HEK293 (cell line): ENCODE results near the gene HSPB6.

Experiments used
- BCL11B ChIP-seq: fragments of 450-650 bp; formaldehyde crosslinking; IDR thresholded peaks from 2 replicates; pipeline ENCODE4 v1.5.1; 2016; ENCODE audit warnings: low read depth, missing biosample characterization, missing genetic modification characterization
- EGR2 ChIP-seq: fragments of 450-650 bp; formaldehyde crosslinking; IDR thresholded peaks from 2 replicates; pipeline ENCODE4 v1.5.1; 2016; ENCODE audit warnings: low read depth, missing biosample characterization, missing genetic modification characterization
- GFI1B ChIP-seq: fragments of 450-650 bp; formaldehyde crosslinking; IDR thresholded peaks from 2 replicates; pipeline ENCODE4 v1.5.1; 2016; ENCODE audit warnings: missing biosample characterization, missing genetic modification characterization
- IKZF3 ChIP-seq: fragments of 450-650 bp; IDR thresholded peaks from 2 replicates; pipeline ENCODE4 v1.5.0; 2018; ENCODE audit warnings: missing biosample characterization, mild to moderate bottlenecking, missing genetic modification characterization, moderate library complexity
- REPIN1 ChIP-seq: fragments of 450-650 bp; formaldehyde crosslinking; IDR thresholded peaks from 2 replicates; pipeline ENCODE4 v1.5.1; 2017; ENCODE audit warnings: missing biosample characterization, missing genetic modification characterization, low read depth
- SETDB1 ChIP-seq: IDR thresholded peaks from one replicate; pipeline ENCODE4 v1.6.1; 2017; ENCODE audit warnings: mild to moderate bottlenecking, low read length, moderate library complexity, mixed read lengths; ENCODE audit not compliant: insufficient read length
- ZBTB20 ChIP-seq: fragments of 450-650 bp; formaldehyde crosslinking; IDR thresholded peaks from 2 replicates; pipeline ENCODE4 v1.5.1; 2016; ENCODE audit warnings: missing biosample characterization, missing genetic modification characterization
- ZFHX2 ChIP-seq: fragments of 450-650 bp; formaldehyde crosslinking; conservative IDR thresholded peaks from 2 replicates; pipeline ENCODE4 v1.5.1; 2016; ENCODE audit warnings: missing biosample characterization, missing genetic modification characterization
- ZIC2 ChIP-seq: fragments of 450-650 bp; formaldehyde crosslinking; IDR thresholded peaks from 2 replicates; pipeline ENCODE4 v1.5.1; 2016; ENCODE audit warnings: missing biosample characterization, missing genetic modification characterization
- ZNF133 ChIP-seq: fragments of 450-650 bp; formaldehyde crosslinking; IDR thresholded peaks from 2 replicates; pipeline ENCODE4 v1.5.1; 2016; ENCODE audit warnings: missing biosample characterization, missing genetic modification characterization
- ZNF155 ChIP-seq: fragments of 450-650 bp; formaldehyde crosslinking; IDR thresholded peaks from 2 replicates; pipeline ENCODE4 v1.5.1; 2016; ENCODE audit warnings: missing biosample characterization, missing genetic modification characterization
- ZNF184 ChIP-seq: fragments of 450-650 bp; IDR thresholded peaks from 2 replicates; pipeline ENCODE4 v1.5.1; 2018; ENCODE audit warnings: missing biosample characterization, mild to moderate bottlenecking, missing genetic modification characterization
- ZNF24 ChIP-seq: fragments of 450-650 bp; formaldehyde crosslinking; IDR thresholded peaks from 2 replicates; pipeline ENCODE4 v1.5.1; 2016; ENCODE audit warnings: missing biosample characterization, missing genetic modification characterization
- ZNF350 ChIP-seq: fragments of 450-650 bp; formaldehyde crosslinking; IDR thresholded peaks from 2 replicates; pipeline ENCODE4 v1.5.0; 2017; ENCODE audit warnings: missing biosample characterization, mild to moderate bottlenecking, missing genetic modification characterization
- ZNF549 ChIP-seq: fragments of 450-650 bp; IDR thresholded peaks from 2 replicates; pipeline ENCODE4 v1.5.1; 2018; ENCODE audit warnings: missing biosample characterization, missing genetic modification characterization, mild to moderate bottlenecking, inconsistent platforms, moderate library complexity
- ZNF585B ChIP-seq: fragments of 450-650 bp; formaldehyde crosslinking; IDR thresholded peaks from 2 replicates; pipeline ENCODE4 v1.5.1; 2016; ENCODE audit warnings: missing biosample characterization, missing genetic modification characterization
- ZNF596 ChIP-seq: fragments of 450-650 bp; IDR thresholded peaks from 2 replicates; pipeline ENCODE4 v1.5.0; 2018; ENCODE audit warnings: missing biosample characterization, mild to moderate bottlenecking, missing genetic modification characterization, moderate library complexity
- ZNF600 ChIP-seq: fragments of 450-650 bp; formaldehyde crosslinking; IDR thresholded peaks from 2 replicates; pipeline ENCODE4 v1.5.1; 2016; ENCODE audit warnings: missing biosample characterization, missing genetic modification characterization
- ZNF830 ChIP-seq: fragments of 450-650 bp; IDR thresholded peaks from 2 replicates; pipeline ENCODE4 v1.5.0; 2018; ENCODE audit warnings: missing biosample characterization, missing genetic modification characterization, low read depth, mild to moderate bottlenecking, moderate library complexity
- TF ChIP-seq, protein P1 (sequence below): fragments of 450-650 bp; formaldehyde crosslinking; IDR thresholded peaks from 2 replicates; pipeline ENCODE4 v1.5.1; 2016; ENCODE audit warnings: missing biosample characterization, missing genetic modification characterization
- TF ChIP-seq, protein P2 (sequence below): fragments of 450-650 bp; formaldehyde crosslinking; IDR thresholded peaks from 2 replicates; pipeline ENCODE4 v1.5.1; 2016; ENCODE audit warnings: missing biosample characterization, missing genetic modification characterization, borderline replicate concordance
- TF ChIP-seq, protein P3 (sequence below): fragments of 450-650 bp; formaldehyde crosslinking; IDR thresholded peaks from 2 replicates; pipeline ENCODE4 v1.5.1; 2017; ENCODE audit warnings: missing biosample characterization, missing genetic modification characterization
- TF ChIP-seq, protein P4 (sequence below): fragments of 450-650 bp; formaldehyde crosslinking; IDR thresholded peaks from 2 replicates; pipeline ENCODE4 v1.5.1; 2016; ENCODE audit warnings: missing biosample characterization, missing genetic modification characterization
- TF ChIP-seq, protein P5 (sequence below): fragments of 450-650 bp; formaldehyde crosslinking; optimal IDR thresholded peaks from 2 replicates; pipeline ENCODE3; 2016; ENCODE audit warnings: missing biosample characterization, mild to moderate bottlenecking, missing genetic modification characterization
- TF ChIP-seq, protein P6 (sequence below): fragments of 450-650 bp; IDR thresholded peaks from 2 replicates; pipeline ENCODE4 v1.5.1; 2018; ENCODE audit warnings: missing biosample characterization, mild to moderate bottlenecking, missing genetic modification characterization

HSPB6 gene

DNA sequence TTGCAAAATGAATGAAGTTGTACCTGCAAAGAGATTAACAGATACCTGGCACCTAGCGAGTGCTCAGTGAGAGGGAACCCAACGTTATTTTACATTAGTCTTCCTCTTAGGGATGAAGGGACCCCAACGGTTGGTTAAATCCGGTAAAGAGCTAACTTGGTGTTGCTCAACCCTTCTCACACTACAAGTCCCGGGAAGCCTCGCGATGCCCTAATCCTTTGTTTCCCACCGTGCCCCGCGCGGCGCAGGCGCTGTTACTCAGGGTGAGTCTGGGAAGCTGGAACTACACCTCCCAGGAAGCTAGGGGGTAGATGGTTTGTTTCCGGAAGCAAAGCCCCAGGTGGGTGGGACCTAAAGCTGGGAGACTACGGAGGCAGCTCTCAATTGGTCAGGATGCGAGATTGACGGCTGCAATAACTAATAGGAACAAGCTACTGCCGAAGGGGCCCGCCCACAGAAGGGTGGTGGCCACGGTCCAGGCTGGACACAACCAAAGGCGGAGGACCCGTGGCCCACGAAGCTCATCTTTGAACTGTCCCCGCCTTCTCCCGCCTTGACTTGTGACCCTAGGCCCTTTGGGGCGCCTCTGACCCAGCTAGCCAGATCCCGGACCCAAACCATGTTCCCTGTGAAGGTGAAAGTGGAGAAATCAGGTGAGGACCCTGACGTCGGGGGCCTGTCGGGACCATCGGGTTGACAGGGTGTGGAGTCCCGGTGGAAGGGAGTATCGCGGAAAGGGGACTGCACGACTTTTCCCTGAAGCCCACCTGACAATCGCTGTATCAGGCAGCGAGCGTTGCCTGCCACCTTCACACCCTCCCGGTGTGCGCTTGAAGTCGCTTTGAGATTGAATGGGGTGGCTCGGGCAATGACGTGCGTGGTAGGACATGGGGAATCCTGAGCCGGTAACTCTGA, 8.5 kb downstream of the HSPB6 start, which contains the start of gene LIN37 (continued):
- TF ChIP-seq, protein P1, sequence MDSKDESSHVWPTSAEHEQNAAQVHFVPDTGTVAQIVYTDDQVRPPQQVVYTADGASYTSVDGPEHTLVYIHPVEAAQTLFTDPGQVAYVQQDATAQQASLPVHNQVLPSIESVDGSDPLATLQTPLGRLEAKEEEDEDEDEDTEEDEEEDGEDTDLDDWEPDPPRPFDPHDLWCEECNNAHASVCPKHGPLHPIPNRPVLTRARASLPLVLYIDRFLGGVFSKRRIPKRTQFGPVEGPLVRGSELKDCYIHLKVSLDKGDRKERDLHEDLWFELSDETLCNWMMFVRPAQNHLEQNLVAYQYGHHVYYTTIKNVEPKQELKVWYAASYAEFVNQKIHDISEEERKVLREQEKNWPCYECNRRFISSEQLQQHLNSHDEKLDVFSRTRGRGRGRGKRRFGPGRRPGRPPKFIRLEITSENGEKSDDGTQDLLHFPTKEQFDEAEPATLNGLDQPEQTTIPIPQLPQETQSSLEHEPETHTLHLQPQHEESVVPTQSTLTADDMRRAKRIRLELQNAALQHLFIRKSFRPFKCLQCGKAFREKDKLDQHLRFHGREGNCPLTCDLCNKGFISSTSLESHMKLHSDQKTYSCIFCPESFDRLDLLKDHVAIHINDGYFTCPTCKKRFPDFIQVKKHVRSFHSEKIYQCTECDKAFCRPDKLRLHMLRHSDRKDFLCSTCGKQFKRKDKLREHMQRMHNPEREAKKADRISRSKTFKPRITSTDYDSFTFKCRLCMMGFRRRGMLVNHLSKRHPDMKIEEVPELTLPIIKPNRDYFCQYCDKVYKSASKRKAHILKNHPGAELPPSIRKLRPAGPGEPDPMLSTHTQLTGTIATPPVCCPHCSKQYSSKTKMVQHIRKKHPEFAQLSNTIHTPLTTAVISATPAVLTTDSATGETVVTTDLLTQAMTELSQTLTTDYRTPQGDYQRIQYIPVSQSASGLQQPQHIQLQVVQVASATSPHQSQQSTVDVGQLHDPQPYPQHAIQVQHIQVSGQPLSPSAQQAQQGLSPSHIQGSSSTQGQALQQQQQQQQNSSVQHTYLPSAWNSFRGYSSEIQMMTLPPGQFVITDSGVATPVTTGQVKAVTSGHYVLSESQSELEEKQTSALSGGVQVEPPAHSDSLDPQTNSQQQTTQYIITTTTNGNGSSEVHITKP = peak; percentile 96
- no peak for TF ChIP-seq ZNF596 (tag by site-specific recombination)
- TF ChIP-seq, protein P2, sequence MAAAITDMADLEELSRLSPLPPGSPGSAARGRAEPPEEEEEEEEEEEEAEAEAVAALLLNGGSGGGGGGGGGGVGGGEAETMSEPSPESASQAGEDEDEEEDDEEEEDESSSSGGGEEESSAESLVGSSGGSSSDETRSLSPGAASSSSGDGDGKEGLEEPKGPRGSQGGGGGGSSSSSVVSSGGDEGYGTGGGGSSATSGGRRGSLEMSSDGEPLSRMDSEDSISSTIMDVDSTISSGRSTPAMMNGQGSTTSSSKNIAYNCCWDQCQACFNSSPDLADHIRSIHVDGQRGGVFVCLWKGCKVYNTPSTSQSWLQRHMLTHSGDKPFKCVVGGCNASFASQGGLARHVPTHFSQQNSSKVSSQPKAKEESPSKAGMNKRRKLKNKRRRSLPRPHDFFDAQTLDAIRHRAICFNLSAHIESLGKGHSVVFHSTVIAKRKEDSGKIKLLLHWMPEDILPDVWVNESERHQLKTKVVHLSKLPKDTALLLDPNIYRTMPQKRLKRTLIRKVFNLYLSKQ (tag by site-specific recombination) = no peak
- no peak for TF ChIP-seq ZNF549 (tag by site-specific recombination)
- peak; percentile 57 for TF ChIP-seq EGR2 (tag by site-specific recombination)
- TF ChIP-seq, protein P3, sequence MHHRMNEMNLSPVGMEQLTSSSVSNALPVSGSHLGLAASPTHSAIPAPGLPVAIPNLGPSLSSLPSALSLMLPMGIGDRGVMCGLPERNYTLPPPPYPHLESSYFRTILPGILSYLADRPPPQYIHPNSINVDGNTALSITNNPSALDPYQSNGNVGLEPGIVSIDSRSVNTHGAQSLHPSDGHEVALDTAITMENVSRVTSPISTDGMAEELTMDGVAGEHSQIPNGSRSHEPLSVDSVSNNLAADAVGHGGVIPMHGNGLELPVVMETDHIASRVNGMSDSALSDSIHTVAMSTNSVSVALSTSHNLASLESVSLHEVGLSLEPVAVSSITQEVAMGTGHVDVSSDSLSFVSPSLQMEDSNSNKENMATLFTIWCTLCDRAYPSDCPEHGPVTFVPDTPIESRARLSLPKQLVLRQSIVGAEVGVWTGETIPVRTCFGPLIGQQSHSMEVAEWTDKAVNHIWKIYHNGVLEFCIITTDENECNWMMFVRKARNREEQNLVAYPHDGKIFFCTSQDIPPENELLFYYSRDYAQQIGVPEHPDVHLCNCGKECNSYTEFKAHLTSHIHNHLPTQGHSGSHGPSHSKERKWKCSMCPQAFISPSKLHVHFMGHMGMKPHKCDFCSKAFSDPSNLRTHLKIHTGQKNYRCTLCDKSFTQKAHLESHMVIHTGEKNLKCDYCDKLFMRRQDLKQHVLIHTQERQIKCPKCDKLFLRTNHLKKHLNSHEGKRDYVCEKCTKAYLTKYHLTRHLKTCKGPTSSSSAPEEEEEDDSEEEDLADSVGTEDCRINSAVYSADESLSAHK = no peak; the same call in 1 of the 2 replicates
- no peak for TF ChIP-seq ZIC2 (tag by site-specific recombination)
- no peak for TF ChIP-seq SETDB1
- no peak for TF ChIP-seq ZNF350 (tag by site-specific recombination)
- peak; percentile 87 for TF ChIP-seq ZNF600
- TF ChIP-seq ZNF585B = no peak
- peak; percentile 47; the same call in 1 of the 2 replicates for TF ChIP-seq ZBTB20 (tag by site-specific recombination)
- TF ChIP-seq GFI1B (tag by site-specific recombination) = no peak; the same call in 1 of the 2 replicates
- no peak; the same call in 1 of the 2 replicates for TF ChIP-seq ZNF155 (tag by site-specific recombination)
- TF ChIP-seq ZNF830 (tag by site-specific recombination) = no peak
- no peak for TF ChIP-seq REPIN1
- TF ChIP-seq ZNF184 (tag by site-specific recombination) = no peak
- no peak for TF ChIP-seq ZNF24
- TF ChIP-seq, protein P4, sequence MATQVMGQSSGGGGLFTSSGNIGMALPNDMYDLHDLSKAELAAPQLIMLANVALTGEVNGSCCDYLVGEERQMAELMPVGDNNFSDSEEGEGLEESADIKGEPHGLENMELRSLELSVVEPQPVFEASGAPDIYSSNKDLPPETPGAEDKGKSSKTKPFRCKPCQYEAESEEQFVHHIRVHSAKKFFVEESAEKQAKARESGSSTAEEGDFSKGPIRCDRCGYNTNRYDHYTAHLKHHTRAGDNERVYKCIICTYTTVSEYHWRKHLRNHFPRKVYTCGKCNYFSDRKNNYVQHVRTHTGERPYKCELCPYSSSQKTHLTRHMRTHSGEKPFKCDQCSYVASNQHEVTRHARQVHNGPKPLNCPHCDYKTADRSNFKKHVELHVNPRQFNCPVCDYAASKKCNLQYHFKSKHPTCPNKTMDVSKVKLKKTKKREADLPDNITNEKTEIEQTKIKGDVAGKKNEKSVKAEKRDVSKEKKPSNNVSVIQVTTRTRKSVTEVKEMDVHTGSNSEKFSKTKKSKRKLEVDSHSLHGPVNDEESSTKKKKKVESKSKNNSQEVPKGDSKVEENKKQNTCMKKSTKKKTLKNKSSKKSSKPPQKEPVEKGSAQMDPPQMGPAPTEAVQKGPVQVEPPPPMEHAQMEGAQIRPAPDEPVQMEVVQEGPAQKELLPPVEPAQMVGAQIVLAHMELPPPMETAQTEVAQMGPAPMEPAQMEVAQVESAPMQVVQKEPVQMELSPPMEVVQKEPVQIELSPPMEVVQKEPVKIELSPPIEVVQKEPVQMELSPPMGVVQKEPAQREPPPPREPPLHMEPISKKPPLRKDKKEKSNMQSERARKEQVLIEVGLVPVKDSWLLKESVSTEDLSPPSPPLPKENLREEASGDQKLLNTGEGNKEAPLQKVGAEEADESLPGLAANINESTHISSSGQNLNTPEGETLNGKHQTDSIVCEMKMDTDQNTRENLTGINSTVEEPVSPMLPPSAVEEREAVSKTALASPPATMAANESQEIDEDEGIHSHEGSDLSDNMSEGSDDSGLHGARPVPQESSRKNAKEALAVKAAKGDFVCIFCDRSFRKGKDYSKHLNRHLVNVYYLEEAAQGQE = 0 out of 2 replicates have a peak, but pooled peaks have one; percentile 28
- TF ChIP-seq, protein P5, sequence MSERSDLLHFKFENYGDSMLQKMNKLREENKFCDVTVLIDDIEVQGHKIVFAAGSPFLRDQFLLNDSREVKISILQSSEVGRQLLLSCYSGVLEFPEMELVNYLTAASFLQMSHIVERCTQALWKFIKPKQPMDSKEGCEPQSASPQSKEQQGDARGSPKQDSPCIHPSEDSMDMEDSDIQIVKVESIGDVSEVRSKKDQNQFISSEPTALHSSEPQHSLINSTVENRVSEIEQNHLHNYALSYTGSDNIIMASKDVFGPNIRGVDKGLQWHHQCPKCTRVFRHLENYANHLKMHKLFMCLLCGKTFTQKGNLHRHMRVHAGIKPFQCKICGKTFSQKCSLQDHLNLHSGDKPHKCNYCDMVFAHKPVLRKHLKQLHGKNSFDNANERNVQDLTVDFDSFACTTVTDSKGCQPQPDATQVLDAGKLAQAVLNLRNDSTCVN (tag by site-specific recombination) = no peak
- TF ChIP-seq ZFHX2 (tag by site-specific recombination) = peak; percentile 77
- peak; percentile 48 for TF ChIP-seq ZNF133
- TF ChIP-seq BCL11B (tag by site-specific recombination) = peak; percentile 96
- no peak for TF ChIP-seq IKZF3 (tag by site-specific recombination)
- TF ChIP-seq, protein P6, sequence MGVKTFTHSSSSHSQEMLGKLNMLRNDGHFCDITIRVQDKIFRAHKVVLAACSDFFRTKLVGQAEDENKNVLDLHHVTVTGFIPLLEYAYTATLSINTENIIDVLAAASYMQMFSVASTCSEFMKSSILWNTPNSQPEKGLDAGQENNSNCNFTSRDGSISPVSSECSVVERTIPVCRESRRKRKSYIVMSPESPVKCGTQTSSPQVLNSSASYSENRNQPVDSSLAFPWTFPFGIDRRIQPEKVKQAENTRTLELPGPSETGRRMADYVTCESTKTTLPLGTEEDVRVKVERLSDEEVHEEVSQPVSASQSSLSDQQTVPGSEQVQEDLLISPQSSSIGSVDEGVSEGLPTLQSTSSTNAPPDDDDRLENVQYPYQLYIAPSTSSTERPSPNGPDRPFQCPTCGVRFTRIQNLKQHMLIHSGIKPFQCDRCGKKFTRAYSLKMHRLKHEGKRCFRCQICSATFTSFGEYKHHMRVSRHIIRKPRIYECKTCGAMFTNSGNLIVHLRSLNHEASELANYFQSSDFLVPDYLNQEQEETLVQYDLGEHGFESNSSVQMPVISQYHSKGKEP = peak; percentile 48
